Right atrium auricular region (tissue), 2 donors: Measurements from ENCODE around the gene CARMIL1. TPM values are rescaled to one million over a fixed set of nuclear protein-coding genes. Genes with fewer than 3 reads are reported as not detected.
"Not testable (repeated sequence)": the region's sequence is repeated elsewhere in the genome, so short reads cannot be mapped to it uniquely, and the experiment has no call there.

Experiments used
- DNase-seq: peaks from one replicate; pipeline ENCODE4 v3.0.0-alpha.2; 2019; ENCODE audit warnings: low spot score
- H3K27ac ChIP-seq, 2 donors: fragments of 200-600 bp; sonication (generic); 1 replicate in 1 of 2; 2 replicates in 1 of 2; pipeline ENCODE4 v1.5.1; 2016 to 2019
- H3K27me3 ChIP-seq, 2 donors: fragments of 200-600 bp; sonication (generic); one replicate each; pipeline versions ENCODE4 v1.5.1 to v1.6.0; 2017 to 2019
- H3K36me3 ChIP-seq: fragments of 200-600 bp; sonication (generic); one replicate; pipeline ENCODE4 v1.5.1; 2016
- H3K4me1 ChIP-seq, 2 donors: fragments of 200-600 bp; sonication (generic); one replicate each; pipeline versions ENCODE4 v1.5.1 to v1.6.0; 2017 to 2019
- H3K4me3 ChIP-seq, 2 donors: fragments of 200-600 bp; sonication (generic); 1 replicate in 1 of 2; 2 replicates in 1 of 2; pipeline ENCODE4 v1.5.1; 2017 to 2019; ENCODE audit warnings: mild to moderate bottlenecking in 1 of 2, moderate library complexity in 1 of 2
- H3K9me3 ChIP-seq, 2 donors: fragments of 200-600 bp; sonication (generic); one replicate each; pipeline ENCODE4 v1.5.1; 2019
- CTCF ChIP-seq, 2 donors: fragments of 200-600 bp; sonication (generic); IDR thresholded peaks; one replicate each; pipeline ENCODE4 v1.5.1; 2019; ENCODE audit warnings: antibody characterized with exemption in 2 of 2
- total RNA-seq, 2 donors: library from RNA; depleted of rRNA; stranded (reverse); fragments of >200 nt; gene quantifications; one replicate each; pipeline ENCODE4 v1.1.0, GENCODE V29; 2016

CARMIL1 gene
- total RNA-seq, 2 donors from 2014 or later: 7.9 to 29.4 TPM

- no peak for DNase-seq
- no peak overlapping the region for H3K27ac ChIP-seq
- H3K4me3 ChIP-seq: no peak overlapping the region
- no peak for TF ChIP-seq CTCF (IDR thresholded peaks at IDR 0.05)
- H3K27me3 ChIP-seq: no peaks in the 10 kb centered on the region
- H3K36me3 ChIP-seq: no peaks in the 10 kb centered on the region
- H3K9me3 ChIP-seq: peaks cover 0 to 8% of the 10 kb centered on the region in 2 donors
- H3K4me1 ChIP-seq: peaks cover 0 to 24% of the 10 kb centered on the region in 2 donors
These were observed 91.8 kb downstream of the CARMIL1 start for GRCh38 chr6:25371037-25371347.

DNA sequence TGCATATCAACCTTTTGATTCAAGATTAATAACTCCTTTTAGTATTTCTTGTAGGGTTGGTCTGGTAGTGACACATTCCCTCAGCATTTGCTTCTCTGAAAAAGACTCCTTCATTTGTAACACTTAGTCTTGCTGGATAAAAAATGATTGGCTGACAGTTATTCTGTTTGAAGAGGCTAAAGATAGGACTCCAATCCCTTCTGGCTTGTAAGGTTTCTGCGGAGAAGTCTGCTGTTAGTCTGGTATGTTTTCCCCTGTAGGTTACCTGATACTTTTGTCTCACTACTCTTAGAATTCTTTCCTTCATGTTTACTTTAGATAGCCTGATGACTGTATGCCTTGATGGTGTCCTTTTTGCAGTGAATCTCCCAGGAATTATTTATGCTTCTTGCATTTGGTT lies 96.0 kb downstream of the CARMIL1 start:
- Histone ChIP-seq H3K4me1 (peaks cover 0 to 3% of the 10 kb centered on the region in 2 donors), H3K27me3 (no peaks in the 10 kb centered on the region), H3K27ac (no peak overlapping the region), H3K36me3 (no peaks in the 10 kb centered on the region), H3K9me3 (peaks cover 0 to 8% of the 10 kb centered on the region in 2 donors), H3K4me3 (no peak overlapping the region)
- DNase-seq: no peak
- no peak for TF ChIP-seq CTCF (IDR thresholded peaks at IDR 0.05)

DNA sequence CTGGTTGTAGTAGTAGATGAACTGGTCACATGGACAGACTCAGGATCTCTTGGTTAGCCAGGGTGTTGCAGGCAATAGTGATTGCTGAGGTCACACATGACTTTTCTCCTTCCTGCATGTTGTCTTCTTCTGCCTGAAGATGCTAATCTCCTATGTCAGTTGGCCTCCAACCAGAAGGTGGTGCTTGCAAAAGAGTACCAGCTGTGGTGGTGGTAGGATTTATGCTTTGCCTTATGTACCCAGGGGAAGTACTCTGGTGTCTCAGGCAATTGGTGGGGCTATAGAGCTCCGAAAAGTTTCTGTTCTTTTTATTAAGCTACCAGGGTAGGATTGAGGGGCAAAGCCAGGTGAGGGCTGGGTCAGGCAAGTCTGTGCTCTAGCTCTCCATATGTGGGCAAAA lies 98.5 kb downstream of the CARMIL1 start:
- Histone ChIP-seq H3K27ac (no peak overlapping the region), H3K9me3 (peaks cover 0 to 8% of the 10 kb centered on the region in 2 donors), H3K4me1 (no peaks in the 10 kb centered on the region), H3K27me3 (no peaks in the 10 kb centered on the region), H3K4me3 (no peak overlapping the region), H3K36me3 (no peaks in the 10 kb centered on the region)
- no peak for TF ChIP-seq CTCF (IDR thresholded peaks at IDR 0.05)
- no peak for DNase-seq

DNA sequence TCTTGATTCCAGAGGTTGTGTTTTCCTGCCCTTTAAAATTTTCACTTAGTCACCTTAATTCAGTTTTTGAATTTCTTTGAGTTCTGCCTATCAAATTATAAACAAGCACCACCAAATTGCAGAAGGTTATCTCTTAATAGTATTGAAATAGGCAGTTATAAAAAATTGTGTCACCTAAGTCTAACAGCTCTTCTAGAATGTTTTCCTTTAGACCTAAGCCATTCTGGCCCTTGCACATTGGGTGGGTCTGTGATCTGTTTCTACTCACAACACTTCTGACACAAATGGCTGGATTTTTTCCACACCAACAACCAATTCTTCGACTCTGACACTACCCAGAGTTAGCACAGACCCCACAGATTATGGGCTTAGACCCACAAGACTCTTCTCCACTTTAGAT lies 101.9 kb downstream of the CARMIL1 start:
- Histone ChIP-seq H3K9me3 (no peaks in the 10 kb centered on the region), H3K4me3 (no peak overlapping the region), H3K27me3 (no peaks in the 10 kb centered on the region), H3K4me1 (no peaks in the 10 kb centered on the region), H3K27ac (peak overlapping the region in 1 of 2 donors; percentile 3), H3K36me3 (no peaks in the 10 kb centered on the region)
- no peak for TF ChIP-seq CTCF (IDR thresholded peaks at IDR 0.05)
- DNase-seq: no peak

GRCh38 chr6:25382476-25382875 lies 103.3 kb downstream of the CARMIL1 start:
- H3K27me3 ChIP-seq, H3K36me3 ChIP-seq, H3K4me3 ChIP-seq, DNase-seq, H3K27ac ChIP-seq, H3K9me3 ChIP-seq, H3K4me1 ChIP-seq: not testable (repeated sequence)

DNA sequence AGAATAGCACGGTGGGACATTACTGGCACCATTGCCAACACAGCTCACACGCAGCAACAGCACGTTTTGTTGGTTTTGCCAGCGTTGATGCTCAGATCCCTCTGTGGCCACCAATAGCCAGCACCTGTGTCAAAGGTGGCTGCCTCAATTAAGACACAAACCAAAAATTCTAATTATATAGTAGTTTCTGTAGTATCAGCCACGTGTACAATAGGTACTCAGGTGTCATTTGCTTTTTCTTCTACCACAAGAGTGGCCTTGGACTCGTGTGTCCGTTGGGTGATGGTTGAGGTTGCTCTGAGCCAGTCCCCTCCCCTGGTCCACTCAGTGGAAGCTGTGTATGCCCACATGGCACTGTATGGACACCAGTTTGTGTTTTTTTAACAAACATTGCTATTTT lies 105.1 kb downstream of the CARMIL1 start:
- no peak for DNase-seq
- H3K27ac ChIP-seq: peak overlapping the region in 1 of 2 donors; percentile 35
- no peaks in the 10 kb centered on the region for H3K36me3 ChIP-seq
- TF ChIP-seq CTCF (IDR thresholded peaks at IDR 0.05): no peak
- H3K4me1 ChIP-seq: no peaks in the 10 kb centered on the region
- no peaks in the 10 kb centered on the region for H3K27me3 ChIP-seq
- H3K4me3 ChIP-seq: no peak overlapping the region
- no peaks in the 10 kb centered on the region for H3K9me3 ChIP-seq
